Gastroesophageal sphincter (tissue), 3 donors: ENCODE results near the gene TRPV2.
"Not testable (repeated sequence)": the region's sequence is repeated elsewhere in the genome, so short reads cannot be mapped to it uniquely, and the experiment has no call there.

Experiments used
- CTCF ChIP-seq, 4 experiments: fragments of 200-600 bp in 2 of 4; fragments of 450-650 bp in 2 of 4; sonication (generic) in 1 of 4; IDR thresholded peaks; one replicate each; pipeline ENCODE4 v1.5.1; 2017 to 2019; ENCODE audit warnings: antibody characterized with exemption in 4 of 4, mild to moderate bottlenecking in 2 of 4, moderate library complexity in 2 of 4
- POLR2A ChIP-seq, 2 donors: fragments of 450-650 bp; IDR thresholded peaks; one replicate each; pipeline ENCODE4 v1.6.1; 2017; ENCODE audit warnings: antibody characterized with exemption in 2 of 2, mild to moderate bottlenecking in 2 of 2, moderate library complexity in 1 of 2
- POLR2AphosphoS5 ChIP-seq: sonication (generic); formaldehyde crosslinking; IDR thresholded peaks from one replicate; pipeline ENCODE4 v1.6.1; 2017; ENCODE audit warnings: antibody characterized with exemption

- TF ChIP-seq CTCF (IDR thresholded peaks at IDR 0.05); POLR2AphosphoS5; POLR2A (IDR thresholded peaks at IDR 0.05): not testable (repeated sequence)
Measured at GRCh38 chr17:16403847-16404246, 11.5 kb upstream of the TRPV2 start.
